HepG2 (cell line): ENCODE results near the gene IER5L. TPM values are rescaled to one million over a fixed set of nuclear protein-coding genes. Genes with fewer than 3 reads are reported as not detected.

Source experiments
- CREB1 ChIP-seq, 2 experiments: fragments of 450-650 bp in 1 of 2; IDR thresholded peaks; 2 replicates each; pipeline ENCODE4 v1.6.1; 2016 to 2017; ENCODE audit warnings: control low read depth in 1 of 2, mild to moderate bottlenecking in 1 of 2, missing compliant biosample characterization in 1 of 2, missing genetic modification characterization in 1 of 2
- DR1 ChIP-seq: sonication (generic); formaldehyde crosslinking; IDR thresholded peaks from 2 replicates; pipeline ENCODE4 v1.8.0; 2021; ENCODE audit warnings: mild to moderate bottlenecking, missing genetic modification reagents, inconsistent platforms
- GTF2F1 ChIP-seq: fragments of 150-350 bp; IDR thresholded peaks from 2 replicates; pipeline ENCODE4 v1.6.1; 2014; ENCODE audit warnings: low read length
- IRX3 ChIP-seq: sonication (generic); formaldehyde crosslinking; IDR thresholded peaks from 2 replicates; pipeline ENCODE4 v1.8.1; 2023; ENCODE audit warnings: mild to moderate bottlenecking, low read depth, missing genetic modification reagents, borderline replicate concordance
- ISL2 ChIP-seq: sonication (generic); formaldehyde crosslinking; IDR thresholded peaks from 2 replicates; pipeline ENCODE4 v1.5.0; 2020; ENCODE audit warnings: missing genetic modification reagents
- KLF15 ChIP-seq: sonication (generic); formaldehyde crosslinking; IDR thresholded peaks from 2 replicates; pipeline ENCODE4 v1.8.1; 2023; ENCODE audit warnings: borderline replicate concordance, mild to moderate bottlenecking, inconsistent platforms, missing genetic modification reagents, mixed read lengths
- PRPF4 ChIP-seq: fragments of 200-400 bp; formaldehyde crosslinking; IDR thresholded peaks from 2 replicates; pipeline ENCODE4 v1.6.1; 2016; ENCODE audit warnings: low read length, low read depth; ENCODE audit not compliant: poor library complexity, severe bottlenecking
- RBM39 ChIP-seq: fragments of 200-400 bp; formaldehyde crosslinking; IDR thresholded peaks from one replicate; pipeline ENCODE4 v1.6.1; 2018; ENCODE audit warnings: antibody characterized with exemption, mild to moderate bottlenecking, low read depth, low read length; ENCODE audit not compliant: poor library complexity, severe bottlenecking
- SAFB2 ChIP-seq: sonication (generic); formaldehyde crosslinking; IDR thresholded peaks from 2 replicates; pipeline ENCODE4 v1.5.1; 2020; ENCODE audit warnings: missing genetic modification reagents, low read depth, mild to moderate bottlenecking, borderline replicate concordance
- SKI ChIP-seq: fragments of 450-650 bp; IDR thresholded peaks from one replicate; pipeline ENCODE4 v1.6.1; 2018; ENCODE audit warnings: mild to moderate bottlenecking; ENCODE audit not compliant: partially characterized antibody
- SNAI1 ChIP-seq: sonication (generic); formaldehyde crosslinking; IDR thresholded peaks from 2 replicates; pipeline ENCODE4 v1.5.0; 2020; ENCODE audit warnings: mild to moderate bottlenecking, missing genetic modification reagents, borderline replicate concordance
- TBX2 ChIP-seq: sonication (generic); formaldehyde crosslinking; IDR thresholded peaks from 2 replicates; pipeline ENCODE4 v1.5.0; 2020; ENCODE audit warnings: missing genetic modification reagents, mild to moderate bottlenecking, borderline replicate concordance
- ZFY ChIP-seq: sonication (generic); formaldehyde crosslinking; IDR thresholded peaks from 2 replicates; pipeline ENCODE4 v1.4.0; 2020; ENCODE audit warnings: missing genetic modification reagents
- ZNF136 ChIP-seq: sonication (generic); formaldehyde crosslinking; IDR thresholded peaks from 2 replicates; pipeline ENCODE4 v1.8.1; 2022; ENCODE audit warnings: low read depth, mild to moderate bottlenecking, moderate library complexity, missing genetic modification reagents
- ZNF503 ChIP-seq: sonication (generic); formaldehyde crosslinking; IDR thresholded peaks from 2 replicates; pipeline ENCODE4 v1.4.0; 2020; ENCODE audit warnings: missing genetic modification reagents
- ZNF883 ChIP-seq: sonication (generic); formaldehyde crosslinking; IDR thresholded peaks from 2 replicates; pipeline ENCODE4 v1.5.1; 2020; ENCODE audit warnings: mild to moderate bottlenecking, missing genetic modification reagents; ENCODE audit errors: not compliant biosample characterization
- polyA plus RNA-seq, 8 experiments: library from polyadenylated mRNA; depleted of rRNA in 3 of 8; stranded (reverse) in 7 of 8; unstranded in 1 of 8; fragments of >200 nt; fragmentation: Illumina TruSeq in 4 of 8; extraction: Trizol in 4 of 8; gene quantifications; 2 replicates each; pipeline versions ENCODE4 v1.2.1 to v1.2.3, GENCODE V29; 2011 to 2016; ENCODE audit warnings: low read depth in 4 of 8, missing spikeins in 1 of 8, mixed read lengths in 1 of 8; ENCODE audit not compliant: insufficient read depth in 1 of 8
- total RNA-seq, 5 experiments: library from RNA; depleted of rRNA; stranded (reverse); fragments of >200 nt; fragmentation: Illumina TruSeq; extraction: Trizol; gene quantifications; 2 replicates each; pipeline ENCODE4 v1.2.3, GENCODE V29; 2016; ENCODE audit warnings: low read depth in 1 of 5
- TF ChIP-seq, protein P1 (sequence below): sonication (generic); formaldehyde crosslinking; IDR thresholded peaks from 2 replicates; pipeline ENCODE4 v1.5.1; 2020; ENCODE audit warnings: mild to moderate bottlenecking, missing genetic modification reagents, borderline replicate concordance
- TF ChIP-seq, protein P2 (sequence below): sonication (generic); formaldehyde crosslinking; conservative IDR thresholded peaks from 2 replicates; pipeline ENCODE4 v1.4.0; 2020; ENCODE audit warnings: missing genetic modification reagents

The IER5L gene
- total and polyA plus RNA-seq, 2 of the 13 experiments (the other 11 are each of a cell fraction or from before 2014, with no cell fraction given), result 1.8 to 3.3 TPM

- TF ChIP-seq, protein P1, sequence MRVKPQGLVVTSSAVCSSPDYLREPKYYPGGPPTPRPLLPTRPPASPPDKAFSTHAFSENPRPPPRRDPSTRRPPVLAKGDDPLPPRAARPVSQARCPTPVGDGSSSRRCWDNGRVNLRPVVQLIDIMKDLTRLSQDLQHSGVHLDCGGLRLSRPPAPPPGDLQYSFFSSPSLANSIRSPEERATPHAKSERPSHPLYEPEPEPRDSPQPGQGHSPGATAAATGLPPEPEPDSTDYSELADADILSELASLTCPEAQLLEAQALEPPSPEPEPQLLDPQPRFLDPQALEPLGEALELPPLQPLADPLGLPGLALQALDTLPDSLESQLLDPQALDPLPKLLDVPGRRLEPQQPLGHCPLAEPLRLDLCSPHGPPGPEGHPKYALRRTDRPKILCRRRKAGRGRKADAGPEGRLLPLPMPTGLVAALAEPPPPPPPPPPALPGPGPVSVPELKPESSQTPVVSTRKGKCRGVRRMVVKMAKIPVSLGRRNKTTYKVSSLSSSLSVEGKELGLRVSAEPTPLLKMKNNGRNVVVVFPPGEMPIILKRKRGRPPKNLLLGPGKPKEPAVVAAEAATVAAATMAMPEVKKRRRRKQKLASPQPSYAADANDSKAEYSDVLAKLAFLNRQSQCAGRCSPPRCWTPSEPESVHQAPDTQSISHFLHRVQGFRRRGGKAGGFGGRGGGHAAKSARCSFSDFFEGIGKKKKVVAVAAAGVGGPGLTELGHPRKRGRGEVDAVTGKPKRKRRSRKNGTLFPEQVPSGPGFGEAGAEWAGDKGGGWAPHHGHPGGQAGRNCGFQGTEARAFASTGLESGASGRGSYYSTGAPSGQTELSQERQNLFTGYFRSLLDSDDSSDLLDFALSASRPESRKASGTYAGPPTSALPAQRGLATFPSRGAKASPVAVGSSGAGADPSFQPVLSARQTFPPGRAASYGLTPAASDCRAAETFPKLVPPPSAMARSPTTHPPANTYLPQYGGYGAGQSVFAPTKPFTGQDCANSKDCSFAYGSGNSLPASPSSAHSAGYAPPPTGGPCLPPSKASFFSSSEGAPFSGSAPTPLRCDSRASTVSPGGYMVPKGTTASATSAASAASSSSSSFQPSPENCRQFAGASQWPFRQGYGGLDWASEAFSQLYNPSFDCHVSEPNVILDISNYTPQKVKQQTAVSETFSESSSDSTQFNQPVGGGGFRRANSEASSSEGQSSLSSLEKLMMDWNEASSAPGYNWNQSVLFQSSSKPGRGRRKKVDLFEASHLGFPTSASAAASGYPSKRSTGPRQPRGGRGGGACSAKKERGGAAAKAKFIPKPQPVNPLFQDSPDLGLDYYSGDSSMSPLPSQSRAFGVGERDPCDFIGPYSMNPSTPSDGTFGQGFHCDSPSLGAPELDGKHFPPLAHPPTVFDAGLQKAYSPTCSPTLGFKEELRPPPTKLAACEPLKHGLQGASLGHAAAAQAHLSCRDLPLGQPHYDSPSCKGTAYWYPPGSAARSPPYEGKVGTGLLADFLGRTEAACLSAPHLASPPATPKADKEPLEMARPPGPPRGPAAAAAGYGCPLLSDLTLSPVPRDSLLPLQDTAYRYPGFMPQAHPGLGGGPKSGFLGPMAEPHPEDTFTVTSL (CRISPR knock-in tag), result 0 out of 2 replicates have a peak, but pooled peaks have one; percentile 41
- TF ChIP-seq ZNF503 (CRISPR knock-in tag) (peak; percentile 57; the same call in 1 of the 2 replicates), PRPF4 (no peak), KLF15 (peak; percentile 91), ZFY (CRISPR knock-in tag) (peak; percentile 67), IRX3 (CRISPR knock-in tag) (peak; percentile 83; the same call in 1 of the 2 replicates), ZNF883 (CRISPR knock-in tag) (peak; percentile 75), DR1 (CRISPR knock-in tag) (peak; percentile 98), RBM39 (peak; percentile 85), ZNF136 (0 out of 2 replicates have a peak, but pooled peaks have one; percentile 64), SKI (peak; percentile 61), ISL2 (CRISPR knock-in tag) (peak; percentile 81), SNAI1 (CRISPR knock-in tag) (0 out of 2 replicates have a peak, but pooled peaks have one; percentile 81), TBX2 (CRISPR knock-in tag) (peak; percentile 56; the same call in 1 of the 2 replicates), SAFB2 (CRISPR knock-in tag) (peak; percentile 80; the same call in 1 of the 2 replicates), GTF2F1 (peak; percentile 78; the same call in 1 of the 2 replicates), CREB1 (IDR thresholded peaks at IDR 0.05) (peak; percentile 33; the same call in 1 of the 2 replicates), CREB1 (CRISPR knock-in tag; IDR thresholded peaks at IDR 0.05) (no peak)
- TF ChIP-seq, protein P2, sequence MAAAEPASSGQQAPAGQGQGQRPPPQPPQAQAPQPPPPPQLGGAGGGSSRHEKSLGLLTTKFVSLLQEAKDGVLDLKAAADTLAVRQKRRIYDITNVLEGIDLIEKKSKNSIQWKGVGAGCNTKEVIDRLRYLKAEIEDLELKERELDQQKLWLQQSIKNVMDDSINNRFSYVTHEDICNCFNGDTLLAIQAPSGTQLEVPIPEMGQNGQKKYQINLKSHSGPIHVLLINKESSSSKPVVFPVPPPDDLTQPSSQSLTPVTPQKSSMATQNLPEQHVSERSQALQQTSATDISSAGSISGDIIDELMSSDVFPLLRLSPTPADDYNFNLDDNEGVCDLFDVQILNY (CRISPR knock-in tag), result peak; percentile 85
These were observed at the start of gene IER5L (continued) for GRCh38 chr9:129177791-129178567.
